Inflammatory macrophage treated with lipopolysaccharide for 4 hours (primary cell): Measurements from ENCODE around the gene PHF20.
"Not testable (repeated sequence)": the region's sequence is repeated elsewhere in the genome, so short reads cannot be mapped to it uniquely, and the experiment has no call there.

Experiments
- DNase-seq: peaks from one replicate; pipeline ENCODE4 v3.0.0-alpha.2; 2020

PHF20 gene

DNA sequence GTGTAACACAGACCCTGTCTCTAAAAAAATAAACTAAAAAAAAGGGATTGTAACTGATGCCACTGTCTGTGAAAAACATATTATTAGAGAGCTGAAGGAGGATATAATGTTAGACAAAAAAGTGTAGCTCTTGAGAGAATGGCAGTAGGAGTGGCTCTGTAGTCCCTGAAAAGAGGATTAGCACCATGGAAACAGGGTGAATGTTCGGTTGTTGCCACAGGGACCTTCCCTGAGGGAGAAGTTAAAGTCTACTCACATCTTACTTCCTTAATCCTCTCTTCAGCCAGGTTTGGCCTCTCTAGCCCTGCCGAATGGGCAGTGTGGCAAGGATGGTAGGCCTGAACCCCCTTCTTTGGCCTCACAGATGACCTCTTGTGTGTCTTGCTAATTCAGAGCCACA lies 170.4 kb downstream of the PHF20 start:
- DNase-seq, result peak; percentile 33

DNA sequence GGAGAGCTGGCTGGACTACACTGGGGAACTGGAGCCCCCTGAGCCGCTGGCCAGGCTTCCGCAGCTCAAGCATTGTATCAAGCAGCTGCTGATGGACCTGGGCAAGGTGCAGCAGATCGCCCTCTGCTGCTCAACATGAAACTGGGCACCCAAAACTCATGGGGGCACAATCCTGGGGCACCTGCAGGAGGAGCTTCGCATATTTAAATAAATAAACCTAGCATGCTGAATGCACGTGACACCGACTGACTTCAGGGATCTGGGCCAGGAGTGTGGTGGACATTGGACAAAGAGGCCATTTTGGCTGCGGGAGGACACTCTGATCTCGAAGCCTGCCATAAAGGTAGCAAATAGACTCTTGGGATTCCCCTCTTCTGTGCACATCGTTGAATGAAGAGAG lies 175.7 kb downstream of the PHF20 start:
- peak; percentile 11 for DNase-seq

DNA sequence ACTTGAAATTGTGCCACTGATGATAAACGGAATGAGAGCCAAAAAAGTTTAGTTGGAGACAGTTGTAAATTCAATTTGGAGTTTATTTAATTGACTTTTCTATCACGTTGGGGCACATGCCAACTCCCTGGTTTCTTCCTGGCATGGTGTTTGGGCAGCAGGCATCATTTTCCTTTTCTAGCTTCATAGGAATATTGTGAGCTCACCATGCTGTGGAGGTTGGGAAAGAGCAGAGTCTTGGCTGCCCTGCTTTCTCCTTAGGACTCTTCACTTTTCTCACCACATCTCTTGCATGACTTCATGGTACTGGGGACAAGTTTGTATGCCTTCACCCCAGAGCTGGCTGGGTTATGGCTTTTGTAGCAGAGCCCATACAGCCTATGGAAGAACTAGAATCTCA lies 176.1 kb downstream of the PHF20 start:
- DNase-seq, result no peak

DNA sequence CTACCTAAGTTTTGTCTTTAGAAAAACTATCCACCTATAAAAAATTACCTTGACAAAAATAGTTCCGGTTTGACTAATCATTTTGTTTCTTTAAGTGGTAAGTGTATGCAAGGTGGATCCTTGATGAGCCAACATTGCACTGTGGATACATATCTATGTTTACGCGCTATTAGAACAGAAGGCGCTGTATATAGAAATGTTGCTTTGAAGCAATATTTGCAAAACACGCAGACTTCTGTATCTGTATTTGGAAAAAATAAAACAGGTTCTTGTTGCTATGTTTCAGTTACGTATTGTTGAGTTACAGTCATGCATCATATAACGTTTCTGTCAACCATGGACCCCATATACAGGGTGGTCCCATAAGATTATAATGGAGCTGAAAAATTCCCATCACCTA lies 178.3 kb downstream of the PHF20 start:
- no peak for DNase-seq

DNA sequence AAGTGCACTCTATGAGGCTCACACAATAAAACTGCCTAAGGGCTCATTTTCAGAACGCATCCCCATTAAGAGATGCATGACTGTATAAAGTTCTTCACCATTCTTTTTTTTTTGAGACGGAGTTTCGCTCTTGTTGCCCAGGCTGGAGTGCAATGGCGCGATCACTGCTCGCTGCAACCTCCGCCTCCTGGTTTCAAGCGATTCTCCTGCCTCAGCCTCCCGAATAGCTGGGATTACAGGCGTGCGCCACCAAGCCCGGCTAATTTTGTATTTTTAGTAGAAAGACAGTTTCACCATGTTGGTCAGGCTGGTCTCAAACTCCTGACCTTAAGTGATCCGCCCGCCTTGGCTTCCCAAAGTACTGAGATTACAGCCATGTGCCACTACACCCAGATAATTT lies 180.3 kb downstream of the PHF20 start:
- not testable (repeated sequence) for DNase-seq

DNA sequence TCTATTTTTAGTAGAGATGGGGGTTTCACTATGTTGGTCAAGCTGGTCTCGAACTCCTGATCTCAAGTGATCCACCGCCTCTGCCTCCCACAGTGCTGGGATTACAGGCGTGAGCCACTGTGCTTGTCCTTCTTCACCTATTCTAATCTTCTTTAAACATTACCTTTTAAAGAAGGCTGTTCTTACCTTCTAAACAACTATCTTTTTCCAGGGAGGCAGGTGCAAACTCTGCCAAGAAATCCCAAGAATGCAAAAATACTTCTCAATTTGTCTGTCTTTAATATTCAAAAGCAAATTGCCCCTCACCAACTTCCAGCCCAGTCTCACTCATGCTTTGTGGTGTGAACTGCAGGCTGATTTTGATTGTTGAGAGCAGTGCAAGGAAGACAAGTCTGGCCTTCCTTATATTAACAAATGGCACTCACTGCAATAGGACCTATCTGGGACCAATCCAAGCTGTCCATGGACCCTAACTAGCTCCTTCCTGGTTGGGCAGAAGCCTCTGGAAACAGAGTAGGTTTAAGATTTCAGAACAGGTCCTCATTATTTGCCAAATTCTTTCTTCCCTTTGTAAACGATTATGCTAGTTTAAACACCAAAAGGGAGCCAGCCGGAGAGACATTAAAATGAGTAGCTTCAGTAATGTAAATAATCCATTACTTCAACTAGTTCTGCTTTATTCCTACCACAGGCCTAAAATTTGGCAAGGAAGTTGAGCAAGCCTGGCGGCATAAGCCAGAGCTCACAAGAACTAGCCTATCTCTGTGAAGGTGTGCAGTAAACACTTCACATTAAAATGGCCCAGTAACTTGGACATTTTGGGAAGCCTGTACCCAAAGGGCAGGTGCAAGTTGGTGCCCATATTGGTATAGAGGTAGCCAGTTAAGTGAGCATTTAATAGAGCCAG lies 180.9 kb downstream of the PHF20 start:
- DNase-seq, result peak; percentile 77

DNA sequence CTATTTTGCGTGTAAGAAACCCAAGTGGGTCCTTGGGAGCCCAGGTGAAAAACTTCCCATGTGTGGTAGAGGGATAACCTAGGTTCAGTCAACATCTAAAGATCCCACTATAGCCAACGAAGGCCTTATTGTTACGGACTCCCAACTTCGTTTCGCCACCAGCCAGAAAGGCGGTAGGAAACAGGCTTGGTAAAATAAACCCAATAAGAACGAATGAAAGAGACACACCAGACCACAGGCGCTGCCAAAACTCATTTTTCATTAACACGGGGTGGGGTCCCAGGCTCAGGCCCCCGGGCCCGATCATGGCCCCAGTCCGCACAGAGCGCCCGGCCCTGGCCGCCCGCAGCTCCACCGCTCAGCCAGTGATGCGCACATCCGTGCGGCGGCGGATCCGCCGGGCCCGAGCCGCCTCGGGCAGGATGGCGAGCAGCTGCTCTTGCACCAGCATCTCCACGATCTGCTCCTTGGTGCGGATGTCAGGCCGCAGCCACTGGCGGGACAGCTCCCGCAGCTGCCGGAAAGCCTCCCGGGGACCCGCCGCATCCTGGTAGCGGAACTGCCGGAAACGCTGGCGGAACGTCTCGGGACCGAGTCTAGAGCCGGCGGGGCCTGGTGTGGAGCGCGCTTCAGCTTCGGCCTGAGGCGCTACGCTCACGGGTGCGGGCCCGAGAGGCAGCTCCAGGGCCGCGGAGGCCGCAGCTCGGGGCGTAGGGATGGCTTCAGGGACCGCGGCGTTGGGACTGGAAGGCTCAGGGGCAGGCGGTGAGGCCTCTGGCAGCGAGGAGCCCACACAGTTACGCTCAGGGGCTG lies 181.8 kb downstream of the PHF20 start:
- DNase-seq, result peak; percentile 43

DNA sequence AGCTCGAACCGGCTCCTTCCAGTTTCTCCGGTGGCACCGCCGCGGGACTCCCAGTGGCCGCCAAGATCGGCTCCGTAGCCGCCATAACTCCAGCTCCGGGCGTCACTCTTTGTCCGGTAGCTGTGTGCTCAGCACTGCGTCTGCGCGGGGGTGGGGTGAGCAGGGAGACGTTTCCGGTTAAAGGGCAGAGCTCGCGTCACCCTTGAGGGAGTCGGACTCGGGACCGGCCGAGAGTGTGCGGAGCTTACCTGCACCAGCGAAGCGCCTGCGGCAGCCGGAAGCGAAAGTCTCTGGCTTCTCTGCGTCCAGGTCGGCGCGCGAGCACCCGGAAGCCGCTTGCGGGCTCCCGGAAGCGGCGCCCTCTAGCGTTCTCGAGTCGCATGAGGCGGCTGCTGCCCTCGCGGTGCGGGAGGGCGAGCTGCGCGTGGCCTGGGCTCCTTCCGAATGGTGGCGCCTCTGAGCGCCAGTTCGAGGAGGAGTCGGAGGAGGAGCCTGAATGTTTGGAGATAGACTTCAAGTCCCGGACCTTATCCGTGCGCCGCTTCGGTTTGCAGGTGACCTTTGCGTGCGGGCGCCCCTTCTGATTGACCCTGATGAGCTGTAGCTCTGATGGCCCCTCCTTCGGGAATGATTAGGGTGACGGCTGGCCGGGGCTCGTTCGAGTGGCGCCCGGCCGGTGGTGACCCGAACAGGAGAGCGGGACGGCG lies 182.5 kb downstream of the PHF20 start, which contains the start of gene SCAND1:
TSS of gene SCAND1 (minus strand) at position 303 of the 707 bp plus-strand sequence. CDS start at position 85, 218 bp downstream.
- peak; percentile 97 for DNase-seq

DNA sequence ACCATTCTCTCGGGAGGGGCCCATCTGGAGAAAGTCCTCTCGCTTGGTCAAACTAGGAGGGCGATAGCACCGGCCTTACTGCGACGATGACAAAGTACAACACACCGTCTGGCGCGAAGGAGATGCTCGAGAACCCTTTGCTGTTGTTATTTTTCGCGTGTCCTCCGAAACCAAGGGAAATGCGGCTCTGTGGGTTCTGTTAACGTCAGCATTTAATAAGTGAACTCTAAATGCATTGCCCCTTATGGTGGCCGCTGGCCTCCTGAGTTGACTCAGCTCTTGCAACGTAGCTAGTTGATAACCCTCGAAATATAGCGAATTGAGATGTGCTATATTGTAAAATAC lies 183.1 kb downstream of the PHF20 start:
- peak; percentile 61 for DNase-seq

DNA sequence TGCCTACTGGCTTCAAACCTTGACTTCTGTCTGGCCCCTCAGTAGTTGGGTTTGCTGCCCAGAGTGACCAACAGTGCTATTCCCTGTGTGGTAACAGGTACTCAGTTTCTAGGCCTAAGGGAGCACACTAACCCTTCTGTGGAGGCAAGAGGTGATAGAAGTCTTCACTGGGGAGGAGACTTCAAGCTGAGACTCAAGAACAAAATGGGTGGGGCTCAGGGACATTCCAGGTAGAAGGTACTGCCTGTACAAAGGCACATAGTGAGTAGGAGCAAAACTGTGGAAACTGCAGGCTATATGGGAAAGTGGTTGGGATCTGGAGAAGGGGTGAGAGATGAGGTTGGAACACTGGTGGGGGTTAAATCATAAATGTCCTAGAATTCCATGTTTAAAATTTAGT lies 184.8 kb downstream of the PHF20 start:
- no peak for DNase-seq

DNA sequence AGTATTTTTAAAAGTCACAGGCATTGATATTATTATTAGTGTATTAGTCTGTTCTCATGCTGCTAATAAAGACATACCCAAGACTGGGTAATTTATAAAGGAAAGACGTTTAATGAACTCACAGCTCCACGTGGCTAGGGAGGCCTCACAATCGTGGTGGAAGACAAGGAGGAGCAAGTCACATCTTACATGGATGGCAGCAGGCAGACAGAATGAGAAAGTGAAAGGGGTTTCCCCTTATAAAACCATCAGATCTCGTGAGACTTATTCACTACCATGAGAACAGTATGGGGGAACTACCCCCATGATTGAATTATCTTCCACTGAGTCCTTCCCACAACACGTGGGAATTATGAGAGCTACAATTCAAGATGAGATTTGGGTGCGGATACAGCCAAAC lies 187.5 kb downstream of the PHF20 start:
- DNase-seq, result peak; percentile 25

DNA sequence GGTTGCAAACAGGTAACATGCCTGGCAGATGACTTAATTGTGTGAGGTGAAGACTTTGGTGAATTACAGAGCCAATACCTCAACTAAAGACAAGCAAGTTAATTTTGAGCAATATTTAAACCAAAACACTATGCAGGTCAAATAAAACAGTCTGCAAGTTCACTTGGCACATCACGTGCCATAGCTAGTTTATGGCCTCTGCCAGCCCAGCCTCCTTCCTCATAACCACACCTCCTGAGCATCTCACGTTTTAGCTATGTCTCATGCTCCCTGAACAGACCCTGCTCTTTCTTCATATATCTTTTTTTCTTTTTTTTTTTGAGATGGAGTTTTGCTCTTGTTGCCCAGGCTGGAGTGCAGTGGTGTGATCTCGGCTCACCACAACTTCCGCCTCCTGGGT lies 192.1 kb downstream of the PHF20 start:
- DNase-seq, result no peak

DNA sequence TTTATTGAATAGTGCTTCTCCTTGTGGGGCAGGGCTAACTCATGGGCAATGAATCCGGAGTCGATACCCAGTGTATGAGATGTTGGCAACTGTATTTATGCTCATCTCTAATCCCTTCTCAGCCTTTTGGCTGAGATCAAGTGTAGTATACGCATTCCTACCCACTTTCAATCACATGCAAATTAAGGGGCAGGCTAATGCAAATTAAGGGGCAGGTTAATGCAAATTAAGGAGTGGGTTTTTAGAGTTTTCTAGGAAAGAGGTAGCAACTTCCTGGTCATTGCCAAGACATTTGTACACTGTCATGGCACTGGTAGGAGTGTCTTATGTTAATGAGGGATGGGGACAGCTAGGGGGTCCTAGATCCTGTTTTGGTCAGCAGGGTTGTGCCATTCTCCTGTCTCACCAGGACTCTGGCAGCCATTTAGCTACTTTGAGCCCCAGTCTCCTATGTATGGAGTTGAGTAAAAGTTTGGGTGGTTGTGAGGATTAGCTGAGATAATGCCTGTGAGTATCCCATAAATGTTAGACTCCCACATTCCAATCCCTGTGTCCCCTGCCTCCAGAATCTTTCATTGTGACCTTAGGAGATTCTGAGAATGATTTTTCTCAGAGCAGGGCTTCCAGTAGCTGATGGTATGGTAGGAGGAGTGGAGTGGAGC lies 196.3 kb downstream of the PHF20 start, which contains the start of gene CNBD2:
TSS of gene CNBD2 (plus strand) at position 612 of the 662 bp plus-strand sequence. CDS start 173 bp downstream, outside the sequence.
- no peak for DNase-seq

DNA sequence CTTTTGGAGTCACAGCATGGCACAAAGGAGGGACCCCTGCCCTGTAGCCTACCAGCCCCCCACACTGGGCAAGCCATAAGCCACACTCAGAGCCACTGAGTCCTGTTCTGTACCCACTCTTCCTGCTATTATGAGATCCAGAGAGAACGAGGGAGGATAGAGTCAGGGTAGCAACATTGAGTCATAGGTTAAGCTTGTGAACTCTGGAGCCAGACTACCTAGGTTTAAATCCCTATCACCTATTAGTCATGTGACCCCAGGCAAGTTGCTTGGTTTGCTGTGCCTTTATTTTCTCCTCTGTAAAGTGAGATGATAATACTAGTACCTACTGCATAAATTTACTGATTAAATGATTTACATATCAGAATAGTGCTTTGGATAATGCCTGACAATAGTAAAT lies 197.1 kb downstream of the PHF20 start:
- no peak for DNase-seq

DNA sequence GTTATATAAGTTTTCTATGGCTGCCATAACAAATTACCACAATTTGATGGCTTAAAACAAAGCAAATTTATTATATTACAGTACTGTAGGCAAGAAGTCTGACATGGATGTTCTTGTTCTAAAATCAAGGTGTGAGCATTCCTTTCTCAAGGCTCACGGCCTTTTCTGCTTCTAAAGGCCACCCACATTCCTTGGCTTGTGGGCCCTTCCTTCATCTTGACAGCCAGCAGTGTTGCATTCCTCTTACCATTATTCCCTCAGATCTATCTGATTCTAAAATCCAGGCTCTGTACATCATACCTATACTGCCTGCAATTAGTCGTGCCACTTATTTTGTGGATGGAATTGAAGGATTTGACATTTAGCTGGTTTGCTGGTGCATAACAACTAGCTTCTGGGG lies 200.2 kb downstream of the PHF20 start:
- no peak for DNase-seq

DNA sequence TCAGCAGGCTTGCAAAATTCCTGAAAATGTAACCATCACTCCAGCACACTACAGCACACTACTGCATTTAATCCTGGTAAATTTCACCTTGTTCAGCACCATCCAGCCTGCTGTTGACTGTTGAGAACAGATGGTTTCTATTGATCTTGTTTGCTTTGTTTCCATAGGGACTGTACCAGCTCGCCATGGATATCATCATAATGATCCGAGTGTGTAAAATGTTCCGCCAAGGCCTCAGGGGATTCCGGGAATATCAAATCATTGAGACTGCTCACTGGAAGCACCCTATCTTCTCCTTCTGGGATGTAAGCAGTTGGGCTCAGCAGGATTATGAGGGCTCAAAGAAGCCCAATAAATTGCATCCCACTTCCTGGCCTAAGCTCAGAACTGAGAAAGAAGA lies 200.6 kb downstream of the PHF20 start:
- DNase-seq, result no peak

DNA sequence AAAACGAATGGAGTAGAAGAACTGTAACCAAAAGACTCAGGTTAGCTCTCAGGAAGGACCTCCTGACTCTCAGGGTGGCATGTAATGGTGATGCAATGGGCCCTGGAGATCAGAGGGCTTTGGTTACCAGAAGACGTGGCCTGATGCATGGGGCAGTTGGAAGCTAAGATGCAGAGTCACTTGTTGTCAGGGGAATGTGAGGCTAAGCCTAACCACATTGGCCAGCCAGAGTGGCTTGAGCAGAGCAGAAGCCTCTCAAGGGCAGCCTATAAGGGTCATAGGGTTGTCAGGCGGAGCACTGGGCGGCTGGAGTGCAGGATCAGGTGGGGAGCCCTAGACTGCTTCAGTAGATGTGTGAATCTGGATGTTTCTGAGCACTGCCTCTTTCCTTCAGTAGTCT lies 202.4 kb downstream of the PHF20 start:
- no peak for DNase-seq

DNA sequence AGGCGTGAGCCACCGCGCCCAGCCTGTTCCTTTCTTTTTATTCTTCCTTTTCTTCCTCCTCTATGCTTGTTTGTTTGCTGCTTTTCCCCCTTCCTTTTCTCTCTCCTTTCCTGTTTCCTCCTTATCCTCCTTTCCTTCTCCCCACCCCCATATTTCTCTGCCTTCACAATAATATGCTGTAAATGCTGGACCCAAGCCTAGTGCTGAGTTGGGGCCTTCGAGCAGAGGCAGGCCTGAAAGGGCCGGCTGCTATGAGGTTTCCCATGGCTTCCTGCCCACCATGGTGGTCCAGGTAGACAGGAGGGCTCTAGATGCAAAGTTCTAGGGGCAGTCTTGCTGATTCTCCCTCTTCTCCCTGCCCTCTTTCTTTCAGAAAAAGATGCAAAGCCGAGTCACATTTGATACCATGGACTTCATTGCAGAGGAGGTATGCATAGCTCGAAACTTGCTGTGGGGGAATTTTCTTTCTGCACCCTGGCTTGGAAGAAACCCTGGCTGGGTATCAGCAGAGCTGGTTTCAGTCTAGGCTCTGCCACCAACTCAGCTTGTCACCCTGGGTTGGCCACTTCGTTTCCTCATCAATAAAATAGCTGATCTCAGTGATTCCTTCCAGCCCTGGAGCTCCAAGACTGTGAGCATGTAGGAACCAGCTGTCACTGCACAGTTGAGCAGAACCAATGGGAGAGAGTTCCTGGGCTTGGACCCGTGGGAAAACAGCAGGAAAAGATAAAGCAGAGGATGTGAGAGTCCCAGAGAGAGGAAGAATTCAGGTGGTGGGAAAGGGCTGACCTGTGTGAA lies 204.0 kb downstream of the PHF20 start:
- no peak for DNase-seq

DNA sequence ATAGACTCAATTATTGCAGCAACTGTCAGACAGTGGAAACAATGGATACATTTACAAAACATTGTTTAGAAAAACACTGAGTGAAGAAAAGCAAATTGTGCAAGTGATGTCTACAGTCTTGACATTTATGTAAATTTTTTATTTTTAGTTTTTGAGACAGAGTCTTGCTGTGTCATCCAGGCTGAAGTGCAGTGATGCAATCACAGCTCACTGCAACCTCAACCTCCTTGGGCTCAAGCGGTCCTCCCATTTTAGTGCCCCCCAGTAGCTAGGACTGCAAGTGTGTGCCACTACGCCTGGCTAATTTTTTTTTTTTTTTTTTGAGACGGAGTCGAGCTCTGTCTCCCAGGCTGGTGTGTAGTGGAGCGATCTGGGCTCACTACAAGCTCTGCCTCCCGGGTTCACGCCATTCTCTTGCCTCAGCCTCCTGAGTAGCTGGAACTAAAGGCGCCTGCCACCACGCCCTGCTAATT lies 206.3 kb downstream of the PHF20 start:
- peak; percentile 95 for DNase-seq

DNA sequence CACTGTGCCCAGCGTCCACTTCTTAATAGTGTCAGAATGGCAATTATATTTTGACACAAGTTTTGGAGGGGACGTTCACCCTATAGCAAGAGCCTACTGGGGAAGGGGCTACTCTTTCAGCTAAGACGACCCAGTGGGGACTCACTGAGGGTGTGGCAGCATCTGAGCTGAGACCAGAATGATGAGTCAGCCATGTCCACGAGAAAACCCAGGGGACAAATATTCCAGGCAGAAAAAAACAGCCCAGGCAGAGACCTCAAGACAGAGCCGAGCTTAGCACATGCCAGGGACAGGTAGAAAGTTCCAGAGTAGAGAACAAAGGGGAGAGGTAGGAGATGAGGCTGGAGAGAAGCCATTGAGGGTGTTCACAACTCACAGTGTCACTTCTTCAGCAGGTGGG lies 207.7 kb downstream of the PHF20 start:
- DNase-seq, result no peak

DNA sequence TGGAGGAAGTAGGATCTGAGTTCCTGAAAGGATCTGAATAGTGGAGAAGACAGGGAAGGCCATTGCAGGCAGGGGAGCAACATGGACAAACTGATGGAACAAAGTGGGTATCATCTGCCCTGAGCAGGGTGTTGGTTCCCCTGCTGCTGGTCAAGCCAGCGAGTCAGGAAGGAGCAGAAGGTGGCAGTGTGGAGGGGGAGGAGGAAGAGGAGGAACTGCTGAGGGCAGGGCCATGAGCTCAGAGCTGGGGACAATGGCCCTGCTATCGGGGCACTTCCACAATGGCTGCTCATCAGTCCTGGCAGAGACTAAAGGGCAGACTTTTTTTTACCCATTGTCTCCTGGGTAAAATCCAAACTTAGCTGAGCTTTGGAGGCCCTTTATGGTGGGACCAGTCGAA lies 210.2 kb downstream of the PHF20 start:
- peak; percentile 35 for DNase-seq

DNA sequence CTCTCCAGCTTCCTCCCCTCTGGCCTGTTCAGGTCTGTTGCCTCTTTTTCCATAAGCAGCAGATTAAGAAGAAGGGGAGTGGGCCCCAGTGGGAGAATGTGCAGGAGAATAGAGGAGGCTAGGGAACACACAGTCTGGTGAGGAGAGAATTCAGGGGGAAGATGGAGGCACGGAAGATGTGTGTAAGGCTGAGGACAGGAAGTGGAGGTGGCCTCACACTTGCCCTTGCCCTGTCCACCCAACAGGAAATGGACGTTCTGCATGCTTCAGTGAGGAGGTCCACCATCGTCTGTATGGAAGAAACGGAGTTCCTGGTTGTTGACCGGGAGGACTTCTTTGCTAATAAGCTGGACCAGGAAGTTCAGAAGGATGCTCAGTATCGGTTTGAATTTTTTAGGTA lies 212.6 kb downstream of the PHF20 start:
- DNase-seq, result no peak
